ENCODE data around the gene MFSD1. TPM values are rescaled to one million over a fixed set of nuclear protein-coding genes. Genes with fewer than 3 reads are reported as not detected.

Gene MFSD1
- polyA plus RNA-seq, 1 experiment: 89.9 TPM

GRCh38 chr3:158781191-158781590, 20.7 kb upstream of the MFSD1 start:
- H3K27me3 ChIP-seq (ENCODE audit: control insufficient read depth, insufficient read depth, low read length): no peaks in the 10 kb centered on the region
- H3K9me3 ChIP-seq (ENCODE audit: control insufficient read depth, insufficient read depth, low read length): no peaks in the 10 kb centered on the region
- no peak for DNase-seq (ENCODE audit: low read depth, low spot score)
- no peak overlapping the region for H3K4me3 ChIP-seq (ENCODE audit: low read depth, low read length)
- POLR2A ChIA-PET: no interaction called here
- TF ChIP-seq, protein P1, sequence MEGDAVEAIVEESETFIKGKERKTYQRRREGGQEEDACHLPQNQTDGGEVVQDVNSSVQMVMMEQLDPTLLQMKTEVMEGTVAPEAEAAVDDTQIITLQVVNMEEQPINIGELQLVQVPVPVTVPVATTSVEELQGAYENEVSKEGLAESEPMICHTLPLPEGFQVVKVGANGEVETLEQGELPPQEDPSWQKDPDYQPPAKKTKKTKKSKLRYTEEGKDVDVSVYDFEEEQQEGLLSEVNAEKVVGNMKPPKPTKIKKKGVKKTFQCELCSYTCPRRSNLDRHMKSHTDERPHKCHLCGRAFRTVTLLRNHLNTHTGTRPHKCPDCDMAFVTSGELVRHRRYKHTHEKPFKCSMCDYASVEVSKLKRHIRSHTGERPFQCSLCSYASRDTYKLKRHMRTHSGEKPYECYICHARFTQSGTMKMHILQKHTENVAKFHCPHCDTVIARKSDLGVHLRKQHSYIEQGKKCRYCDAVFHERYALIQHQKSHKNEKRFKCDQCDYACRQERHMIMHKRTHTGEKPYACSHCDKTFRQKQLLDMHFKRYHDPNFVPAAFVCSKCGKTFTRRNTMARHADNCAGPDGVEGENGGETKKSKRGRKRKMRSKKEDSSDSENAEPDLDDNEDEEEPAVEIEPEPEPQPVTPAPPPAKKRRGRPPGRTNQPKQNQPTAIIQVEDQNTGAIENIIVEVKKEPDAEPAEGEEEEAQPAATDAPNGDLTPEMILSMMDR (IDR thresholded peaks at IDR 0.05; ENCODE audit: low read depth, low read length): no peak
- CTCF ChIA-PET: interaction anchor here (2.3 kb wide), 1 partner anchor 8 kb away, joined by 11 read pairs; no protein-coding TSS in a partner anchor
- no peak overlapping the region for H3K27ac ChIP-seq (ENCODE audit: low read depth, low read length)

DNA sequence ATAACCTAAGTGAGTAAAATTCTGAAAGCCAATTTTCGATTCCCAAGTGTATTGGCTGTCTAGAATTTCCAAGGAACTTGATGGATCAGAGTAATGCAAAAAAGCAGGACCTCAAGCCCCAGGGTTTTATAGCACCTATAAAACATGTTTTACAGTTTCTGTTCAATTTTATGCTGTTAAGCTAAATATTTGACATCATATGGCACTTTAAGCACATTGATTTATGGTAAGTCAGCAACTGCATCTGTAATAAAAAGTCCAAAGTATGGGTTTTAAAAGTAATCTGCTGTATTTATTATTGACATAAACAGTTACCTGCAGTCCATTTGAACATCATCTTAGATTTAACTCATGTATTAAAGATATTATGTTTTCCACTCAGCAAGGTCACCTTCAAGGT, 20.0 kb upstream of the MFSD1 start:
- POLR2A ChIA-PET: no interaction called here
- TF ChIP-seq, protein P1 (IDR thresholded peaks at IDR 0.05; ENCODE audit: low read depth, low read length): no peak
- CTCF ChIA-PET: no interaction called here
- no peaks in the 10 kb centered on the region for H3K27me3 ChIP-seq (ENCODE audit: control insufficient read depth, insufficient read depth, low read length)
- no peak overlapping the region for H3K4me3 ChIP-seq (ENCODE audit: low read depth, low read length)
- no peak for DNase-seq (ENCODE audit: low read depth, low spot score)
- H3K27ac ChIP-seq (ENCODE audit: low read depth, low read length): no peak overlapping the region
- H3K9me3 ChIP-seq (ENCODE audit: control insufficient read depth, insufficient read depth, low read length): no peaks in the 10 kb centered on the region

DNA sequence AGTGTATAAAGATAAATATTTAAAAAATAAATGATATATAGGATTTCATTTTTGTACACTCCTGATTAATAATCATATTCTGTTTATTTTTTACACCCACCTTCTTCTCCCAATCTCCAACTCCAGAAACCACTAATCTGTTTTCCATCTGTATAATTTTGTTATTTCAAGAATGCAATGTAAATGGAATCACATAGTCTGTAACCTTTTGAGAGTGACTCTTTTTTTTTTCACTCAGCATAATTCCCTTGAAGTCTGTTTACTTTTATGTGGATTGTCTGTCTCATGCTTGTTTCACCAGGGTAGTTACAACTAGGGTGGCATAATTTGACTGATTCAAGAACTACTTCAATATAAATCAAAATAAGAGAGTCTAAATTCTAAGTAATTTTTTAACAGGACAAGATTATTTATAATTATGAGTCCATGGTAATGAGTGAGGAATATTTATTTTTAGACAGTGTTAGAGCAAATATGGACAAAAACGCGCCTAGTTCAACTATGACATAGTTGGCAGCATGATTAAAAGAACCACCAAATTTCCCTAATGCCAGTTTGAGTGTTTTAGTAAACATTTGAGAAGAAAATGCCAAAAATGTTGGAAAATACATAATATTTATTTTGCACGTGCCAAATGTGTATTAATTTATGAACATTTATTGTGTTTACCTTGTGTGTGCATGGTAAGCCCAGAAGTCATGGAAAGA, 19.4 kb upstream of the MFSD1 start:
- Histone ChIP-seq H3K27me3 (ENCODE audit: control insufficient read depth, insufficient read depth, low read length) (no peaks in the 10 kb centered on the region), H3K27ac (ENCODE audit: low read depth, low read length) (no peak overlapping the region), H3K4me3 (ENCODE audit: low read depth, low read length) (no peak overlapping the region), H3K9me3 (ENCODE audit: control insufficient read depth, insufficient read depth, low read length) (no peaks in the 10 kb centered on the region)
- ChIA-PET POLR2A (no interaction called here), CTCF (interaction anchor here (0.7 to 3.9 kb wide), 4 partner anchors 18 to 123 kb away, joined by 3 to 18 read pairs (median 6); no protein-coding TSS in a partner anchor)
- DNase-seq (ENCODE audit: low read depth, low spot score): no peak
- TF ChIP-seq, protein P1 (IDR thresholded peaks at IDR 0.05; ENCODE audit: low read depth, low read length): no peak

DNA sequence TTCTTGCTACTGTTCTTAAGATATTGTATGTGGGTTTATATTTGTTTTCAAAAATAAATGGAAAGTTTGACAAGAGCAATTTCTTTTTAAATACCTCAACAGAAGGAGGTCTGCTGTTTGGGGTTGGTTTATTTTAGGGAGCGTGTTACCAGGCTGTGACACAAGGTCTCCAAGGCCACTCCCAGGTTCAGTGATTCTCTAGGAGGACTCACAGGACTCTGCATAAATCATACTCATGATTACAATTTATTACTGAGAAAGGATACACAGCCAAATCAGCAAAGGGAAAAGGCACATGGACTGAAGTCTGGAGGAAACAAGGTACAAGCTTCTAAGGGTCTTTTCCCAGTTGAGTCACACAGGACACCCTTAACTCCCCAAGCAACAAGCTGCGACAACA, 18.8 kb upstream of the MFSD1 start:
- POLR2A ChIA-PET: no interaction called here
- DNase-seq (ENCODE audit: low read depth, low spot score): no peak
- TF ChIP-seq, protein P1 (IDR thresholded peaks at IDR 0.05; ENCODE audit: low read depth, low read length): no peak
- no peaks in the 10 kb centered on the region for H3K27me3 ChIP-seq (ENCODE audit: control insufficient read depth, insufficient read depth, low read length)
- no peak overlapping the region for H3K27ac ChIP-seq (ENCODE audit: low read depth, low read length)
- CTCF ChIA-PET: interaction anchor here (0.7 to 3.9 kb wide), 4 partner anchors 18 to 123 kb away, joined by 3 to 18 read pairs (median 6); no protein-coding TSS in a partner anchor
- no peak overlapping the region for H3K4me3 ChIP-seq (ENCODE audit: low read depth, low read length)
- no peaks in the 10 kb centered on the region for H3K9me3 ChIP-seq (ENCODE audit: control insufficient read depth, insufficient read depth, low read length)

- no peak for DNase-seq (ENCODE audit: low read depth, low spot score)
- H3K4me3 ChIP-seq (ENCODE audit: low read depth, low read length): no peak overlapping the region
- TF ChIP-seq, protein P1 (IDR thresholded peaks at IDR 0.05; ENCODE audit: low read depth, low read length): no peak
- no peaks in the 10 kb centered on the region for H3K9me3 ChIP-seq (ENCODE audit: control insufficient read depth, insufficient read depth, low read length)
- no peak overlapping the region for H3K27ac ChIP-seq (ENCODE audit: low read depth, low read length)
- H3K27me3 ChIP-seq (ENCODE audit: control insufficient read depth, insufficient read depth, low read length): no peaks in the 10 kb centered on the region
- POLR2A ChIA-PET: no interaction called here
- CTCF ChIA-PET: interaction anchor here (0.9 to 3.9 kb wide), 4 partner anchors 58 to 247 kb away, joined by 3 to 18 read pairs (median 3); no protein-coding TSS in a partner anchor
Observed at GRCh38 chr3:158785972-158786371, 15.9 kb upstream of the MFSD1 start.

Measured in AG04450 (cell line).